Mesothelial cell of epicardium (in vitro differentiated cells): ENCODE data around the gene SLC22A23. TPM values are rescaled to one million over a fixed set of nuclear protein-coding genes. Genes with fewer than 3 reads are reported as not detected.

Experiments used
- DNase-seq, 2 experiments: peaks; one replicate each; pipeline ENCODE4 v3.0.0; 2021; ENCODE audit warnings: low spot score in 2 of 2; ENCODE audit not compliant: unreplicated experiment in 2 of 2
- H3K27ac Mint-ChIP-seq: 2 replicates; pipeline ENCODE4 v1.8.0; 2021; ENCODE audit warnings: mixed read lengths
- H3K27me3 Mint-ChIP-seq: 2 replicates; pipeline ENCODE4 v1.8.0; 2021; ENCODE audit warnings: low read depth, mixed read lengths
- H3K36me3 Mint-ChIP-seq: 2 replicates; pipeline ENCODE4 v1.8.0; 2021; ENCODE audit warnings: mixed read lengths
- H3K4me1 Mint-ChIP-seq: 2 replicates; pipeline ENCODE4 v1.8.0; 2021; ENCODE audit warnings: mixed read lengths
- H3K4me3 Mint-ChIP-seq: 2 replicates; pipeline ENCODE4 v1.8.0; 2021; ENCODE audit warnings: mild to moderate bottlenecking, moderate library complexity, mixed read lengths
- H3K9me3 Mint-ChIP-seq: 2 replicates; pipeline ENCODE4 v1.8.0; 2021; ENCODE audit warnings: mixed read lengths
- CTCF ChIP-seq: fragments of 200-600 bp; sonication (generic); IDR thresholded peaks from one replicate; pipeline ENCODE4 v1.5.0; 2021; ENCODE audit warnings: antibody characterized with exemption; ENCODE audit not compliant: unreplicated experiment
- total RNA-seq: library from RNA; stranded (reverse); gene quantifications from 3 replicates; pipeline ENCODE4 v1.2.1, GENCODE V29; 2021

SLC22A23 gene
- total RNA-seq, 1 donor from 2014 or later: 25.0 TPM

DNA sequence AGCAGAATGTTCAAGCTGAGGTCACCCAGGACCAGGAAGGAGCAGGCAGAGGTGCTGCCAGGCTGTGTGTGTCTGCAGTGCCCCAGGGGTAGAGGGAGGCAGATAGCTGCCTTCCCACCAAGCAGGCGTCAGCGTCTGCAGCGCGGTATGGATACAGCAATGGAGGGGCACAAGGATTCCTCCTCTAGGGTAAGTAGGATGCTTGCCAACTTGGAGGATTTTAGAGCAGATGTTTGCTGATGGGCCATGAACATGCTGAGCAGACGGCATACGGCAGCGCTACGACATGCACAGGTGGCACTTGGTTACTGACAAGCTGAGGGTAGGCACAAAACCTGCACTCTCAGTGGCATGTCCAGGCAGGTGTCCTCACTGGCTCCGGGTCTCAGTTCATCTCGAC lies 150.0 kb downstream of the SLC22A23 start:
- no peak for DNase-seq
- H3K9me3 Mint-ChIP-seq: peaks cover 26% of the 10 kb centered on the region
- peaks cover 35% of the 10 kb centered on the region for H3K36me3 Mint-ChIP-seq
- no peak for TF ChIP-seq CTCF
- no peaks in the 10 kb centered on the region for H3K27me3 Mint-ChIP-seq
- H3K4me3 Mint-ChIP-seq: no peak overlapping the region
- no peaks in the 10 kb centered on the region for H3K4me1 Mint-ChIP-seq
- H3K27ac Mint-ChIP-seq: no peak overlapping the region

DNA sequence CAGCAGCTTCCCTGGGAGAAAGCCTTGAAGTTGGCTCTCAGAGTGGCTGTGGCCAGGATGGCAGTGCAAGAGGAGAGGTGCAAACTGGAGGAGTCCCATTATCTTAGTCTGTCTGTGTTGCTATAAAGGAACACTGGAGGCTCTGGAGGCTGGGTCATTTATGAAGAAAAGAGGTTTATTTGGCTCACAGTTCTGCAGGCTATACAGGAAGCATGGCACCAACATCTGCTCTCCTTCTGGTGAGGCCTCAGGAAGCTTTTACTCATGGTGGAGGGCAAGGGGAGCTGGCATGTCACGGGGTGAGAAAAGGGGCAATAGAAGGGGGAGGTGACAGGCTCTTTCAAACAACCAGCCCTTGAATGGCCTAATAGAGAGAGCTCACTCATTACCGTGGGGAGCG lies 151.0 kb downstream of the SLC22A23 start:
- TF ChIP-seq CTCF: no peak
- DNase-seq: no peak
- no peak overlapping the region for H3K27ac Mint-ChIP-seq
- H3K9me3 Mint-ChIP-seq: peaks cover 26% of the 10 kb centered on the region
- no peaks in the 10 kb centered on the region for H3K4me1 Mint-ChIP-seq
- no peaks in the 10 kb centered on the region for H3K27me3 Mint-ChIP-seq
- peaks cover 35% of the 10 kb centered on the region for H3K36me3 Mint-ChIP-seq
- H3K4me3 Mint-ChIP-seq: no peak overlapping the region

DNA sequence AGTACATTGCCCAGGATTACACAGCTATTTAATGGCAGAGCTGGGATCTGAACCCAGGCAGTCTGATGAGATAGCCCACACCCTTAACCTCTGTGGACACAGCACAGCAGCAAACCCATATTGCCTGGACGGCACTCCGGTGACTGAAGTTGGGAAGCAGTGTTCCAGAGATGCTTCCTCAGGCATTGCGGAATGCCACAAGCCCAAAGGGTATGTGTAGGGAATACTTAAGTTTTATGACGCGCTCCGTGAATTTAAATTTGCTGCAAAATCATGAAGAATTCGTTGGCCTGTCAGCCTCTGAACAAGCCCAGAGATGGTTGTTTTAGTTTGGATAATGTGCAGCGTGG lies 151.7 kb downstream of the SLC22A23 start:
- Mint-ChIP-seq H3K27me3 (no peaks in the 10 kb centered on the region), H3K4me1 (no peaks in the 10 kb centered on the region), H3K9me3 (peaks cover 26% of the 10 kb centered on the region), H3K36me3 (peaks cover 37% of the 10 kb centered on the region), H3K27ac (no peak overlapping the region), H3K4me3 (no peak overlapping the region)
- DNase-seq: no peak
- TF ChIP-seq CTCF: no peak

GRCh38 chr6:3304500-3305215 lies 152.2 kb downstream of the SLC22A23 start:
- no peak overlapping the region for H3K27ac Mint-ChIP-seq
- TF ChIP-seq CTCF: no peak
- no peak for DNase-seq

DNA sequence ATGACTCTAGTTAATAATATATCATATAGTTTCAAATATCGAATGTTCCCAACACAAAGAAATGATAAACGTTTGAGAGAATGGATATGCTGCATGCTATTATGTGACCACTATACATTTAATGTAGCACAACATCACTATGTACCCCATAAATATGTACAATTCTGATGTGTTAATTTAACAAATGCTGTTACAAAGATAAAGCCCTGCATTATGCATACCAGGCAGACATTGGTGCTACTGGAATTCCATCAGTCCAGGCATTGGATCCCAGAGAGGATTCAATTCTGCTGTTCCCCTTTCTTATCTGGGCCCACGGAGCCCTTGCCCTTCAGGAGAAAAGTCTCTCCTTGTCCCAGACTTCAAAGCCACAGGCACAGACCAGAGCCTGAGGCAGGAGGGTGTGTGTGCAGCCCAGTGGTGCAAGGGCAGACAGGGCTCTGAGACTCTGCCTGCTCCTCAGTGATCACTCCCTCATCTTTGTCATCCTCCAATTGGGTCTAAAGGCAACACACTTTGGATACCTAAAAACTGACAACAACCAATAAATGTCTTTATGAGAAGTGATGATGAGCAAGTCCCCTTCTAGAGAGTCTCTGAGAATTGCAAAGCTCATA lies 152.9 kb downstream of the SLC22A23 start:
- no peak for TF ChIP-seq CTCF
- Mint-ChIP-seq H3K4me1 (no peaks in the 10 kb centered on the region), H3K36me3 (peaks cover 37% of the 10 kb centered on the region), H3K27me3 (no peaks in the 10 kb centered on the region), H3K4me3 (no peak overlapping the region), H3K9me3 (peaks cover 26% of the 10 kb centered on the region), H3K27ac (no peak overlapping the region)
- DNase-seq: no peak

More at GRCh38 chr6:3304500-3305215, 152.2 kb downstream of the SLC22A23 start:
- Mint-ChIP-seq H3K4me3 (no peak overlapping the region), H3K9me3 (peaks cover 26% of the 10 kb centered on the region), H3K36me3 (peaks cover 37% of the 10 kb centered on the region), H3K27me3 (no peaks in the 10 kb centered on the region), H3K4me1 (no peaks in the 10 kb centered on the region)
